ENCODE data around the gene BRWD1.
"Not testable (repeated sequence)": the region's sequence is repeated elsewhere in the genome, so short reads cannot be mapped to it uniquely, and the experiment has no call there.

GRCh38 chr21:39157241-39157640, 156.2 kb downstream of the BRWD1 start:
- not testable (repeated sequence) for TF ChIP-seq MAZ (IDR thresholded peaks at IDR 0.05; ENCODE audit: borderline replicate concordance, low read depth, low read length); SMC3 (IDR thresholded peaks at IDR 0.05); CBX2 (IDR thresholded peaks at IDR 0.05; ENCODE audit: borderline replicate concordance, low read depth); MAX (IDR thresholded peaks at IDR 0.05); REST (IDR thresholded peaks at IDR 0.05); CTCF (IDR thresholded peaks at IDR 0.05); CEBPB (IDR thresholded peaks at IDR 0.05); POLR2A (IDR thresholded peaks at IDR 0.05; ENCODE audit: low read length); CHD2 (IDR thresholded peaks at IDR 0.05; ENCODE audit: low read length, partially characterized antibody)

Data from A549 (cell line).